SW 1271 (cell line): ENCODE results near the gene RBMS2.

ENCODE experiments used
- DNase-seq, 2 experiments: peaks; one replicate each; lab custom pipeline; 2025; lab: John Stamatoyannopoulos, UW

Gene RBMS2

DNA sequence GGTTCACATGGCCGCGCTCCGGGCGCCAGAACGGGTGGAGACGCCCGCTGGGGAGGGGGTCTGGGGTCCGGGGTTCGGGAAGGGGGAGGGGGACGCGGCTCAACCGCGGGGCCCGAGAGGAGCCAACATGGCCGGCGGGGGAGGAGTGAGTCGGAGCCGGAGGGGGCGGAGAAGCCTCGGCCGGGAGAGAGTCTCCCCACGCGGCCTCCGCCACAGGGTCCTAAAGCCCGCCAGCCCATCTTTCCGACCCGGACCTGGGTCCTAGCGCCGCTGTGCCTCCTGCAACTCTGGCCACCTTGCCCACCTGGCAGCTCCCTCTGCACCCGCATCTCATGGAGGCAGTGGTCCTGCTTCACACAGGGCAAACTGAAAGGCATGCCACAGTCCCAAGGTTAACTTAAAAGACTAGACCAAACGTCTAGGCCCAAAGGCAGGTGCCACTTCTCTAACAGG lies 108.6 kb downstream of the RBMS2 start, which contains the start of gene BAZ2A:
Gene BAZ2A, minus strand, starts transcription at position 147 of the 453 bp plus-strand sequence. CDS start 12,796 bp downstream, outside the sequence.
- peak; percentile 55 to 73 for DNase-seq

DNA sequence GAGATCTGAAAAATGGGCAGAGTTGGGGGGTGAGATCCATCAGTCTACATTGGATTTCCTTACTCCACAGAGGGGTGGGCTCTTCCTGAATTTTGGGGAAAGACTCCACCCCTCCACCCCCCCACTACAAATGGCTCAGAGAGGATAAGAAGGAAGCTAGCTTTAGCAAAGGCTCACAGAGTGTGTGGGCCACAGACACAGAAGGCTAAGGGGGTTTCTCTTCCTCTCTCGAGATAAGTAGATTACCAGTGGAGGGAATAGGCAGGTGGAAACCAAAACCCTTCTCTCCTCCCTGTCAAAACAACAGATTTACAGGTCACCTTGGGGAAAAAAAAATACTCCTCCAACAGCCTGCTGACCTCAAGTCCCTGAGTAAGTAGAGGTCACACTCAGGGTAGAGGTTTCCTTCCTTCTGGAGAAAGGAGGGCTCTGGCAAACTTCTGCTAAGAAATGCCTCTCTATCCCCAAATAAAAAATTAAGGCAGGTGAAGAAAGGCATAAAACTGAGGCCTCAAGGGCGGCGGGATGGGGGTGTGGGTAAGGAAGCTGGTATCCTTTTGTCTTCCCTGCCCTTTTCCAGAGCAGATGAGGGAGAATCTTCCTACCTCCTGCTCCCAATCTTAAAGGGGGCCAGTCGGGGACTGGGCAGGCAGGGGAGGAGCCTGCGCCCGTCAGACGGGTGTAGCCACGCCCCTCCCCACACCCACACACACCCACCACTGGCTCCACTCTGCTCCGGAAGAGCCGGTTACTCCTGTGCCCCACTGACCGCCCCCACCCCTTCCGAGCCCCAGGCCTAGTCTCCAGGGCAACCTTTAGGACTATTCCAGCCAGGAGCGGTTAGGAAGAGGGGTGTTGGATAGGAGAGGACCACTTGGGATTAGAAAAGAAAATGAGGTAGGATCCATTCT lies 110.4 kb downstream of the RBMS2 start:
- DNase-seq: peak in 1 of 2 experiments; percentile 49

GRCh38 chr12:56632701-56633467 lies 111.3 kb downstream of the RBMS2 start:
- DNase-seq: no peak

GRCh38 chr12:56633468-56634241 lies 112.0 kb downstream of the RBMS2 start:
- no peak for DNase-seq

- DNase-seq: peak in 1 of 2 experiments; percentile 44
These were observed 112.7 kb downstream of the RBMS2 start for GRCh38 chr12:56634242-56634836.

DNA sequence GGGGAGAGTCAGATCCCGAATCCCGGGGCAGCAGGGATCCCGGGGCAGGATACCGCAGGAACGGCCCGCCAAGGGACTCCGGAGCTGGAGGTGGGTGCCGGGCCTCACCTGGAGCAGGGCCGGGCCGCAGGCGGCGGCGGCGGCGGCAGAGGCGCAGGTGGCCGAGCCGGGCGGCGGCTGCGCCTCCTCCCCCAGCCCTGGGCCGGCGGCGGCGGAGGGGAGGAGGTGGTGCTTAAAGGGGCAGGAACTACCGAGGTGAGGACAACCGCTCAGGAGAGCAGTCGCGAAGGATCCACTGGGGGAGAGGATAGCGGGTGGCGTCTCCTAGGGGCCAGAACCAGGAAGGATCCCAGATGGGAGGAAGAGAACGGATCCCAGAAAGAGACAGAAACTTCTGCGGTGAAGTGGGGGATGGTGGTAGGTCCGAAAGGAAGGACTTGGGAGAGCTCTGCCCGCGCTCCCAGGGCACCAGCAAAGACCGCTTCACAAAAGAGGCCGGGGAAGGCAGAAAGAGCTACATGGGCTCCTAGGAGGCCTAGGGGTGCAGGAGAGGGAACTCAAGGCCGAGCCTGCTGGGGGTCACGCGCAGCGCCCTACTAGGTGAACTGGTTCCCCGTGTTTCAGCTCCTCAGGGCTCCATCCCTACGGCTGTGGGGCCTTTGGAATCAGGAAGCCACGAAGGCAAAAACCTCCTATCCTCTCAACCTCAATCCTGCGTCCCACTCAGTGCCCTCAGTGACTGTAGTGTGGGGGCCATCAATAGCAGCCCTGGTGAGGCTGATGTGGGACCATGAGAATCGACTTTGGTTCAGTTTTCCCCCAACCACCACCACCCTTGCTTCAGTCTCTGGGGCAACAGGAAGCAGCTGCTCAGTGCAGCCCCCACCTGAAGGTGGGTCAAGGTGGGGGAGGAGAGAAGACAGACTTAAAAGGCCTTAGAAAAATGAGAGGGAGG lies 113.5 kb downstream of the RBMS2 start:
- peak; percentile 78 to 92 for DNase-seq

- peak; percentile 74 to 91 for DNase-seq
These were observed 114.4 kb downstream of the RBMS2 start for GRCh38 chr12:56635806-56636674.

- peak; percentile 97 to 98 for DNase-seq
These were observed 115.3 kb downstream of the RBMS2 start for GRCh38 chr12:56636675-56637540.

DNA sequence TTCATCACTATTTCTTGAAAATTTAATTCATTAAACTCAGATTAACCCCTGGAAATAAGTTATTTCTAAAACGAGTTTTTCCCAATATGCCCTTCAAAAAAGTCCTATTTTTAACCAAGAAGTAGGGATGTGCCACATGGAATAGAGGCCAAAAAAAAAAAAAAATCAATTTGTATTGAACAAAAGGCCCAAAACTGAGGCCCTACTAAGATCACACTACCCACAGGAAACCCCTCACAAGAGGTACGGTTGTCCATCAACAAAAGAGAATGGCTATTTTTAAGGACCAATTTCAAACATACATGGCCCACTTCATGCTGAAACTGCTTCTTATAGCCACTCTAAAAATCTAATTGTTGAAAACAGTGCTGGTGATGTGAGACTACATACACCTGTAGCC lies 116.0 kb downstream of the RBMS2 start:
- no peak for DNase-seq

- no peak for DNase-seq
These were observed 119.6 kb downstream of the RBMS2 start for GRCh38 chr12:56641219-56641618.

DNA sequence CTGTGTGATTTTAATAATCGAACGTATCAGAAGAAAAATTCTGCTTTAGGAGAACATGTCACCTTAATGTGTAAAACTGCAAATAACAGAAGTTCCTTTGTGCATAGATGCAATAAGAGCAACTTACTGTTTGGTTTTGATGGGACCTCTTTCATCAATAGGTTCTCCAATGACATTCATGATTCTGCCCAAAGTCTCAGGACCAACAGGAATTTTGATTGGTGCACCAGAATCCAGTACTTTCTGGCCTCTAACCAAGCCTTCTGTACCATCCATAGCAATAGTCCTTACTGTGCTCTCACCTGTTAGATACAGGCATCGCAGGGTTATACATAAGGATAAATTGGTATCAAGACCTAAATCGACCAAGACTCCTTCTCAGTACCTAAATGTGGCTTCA lies 123.0 kb downstream of the RBMS2 start:
- no peak for DNase-seq

- no peak for DNase-seq
These were observed 123.6 kb downstream of the RBMS2 start for GRCh38 chr12:56645201-56645716.
